HepG2 (cell line): ENCODE data around the gene SNAPC3. TPM values are rescaled to one million over a fixed set of nuclear protein-coding genes. Genes with fewer than 3 reads are reported as not detected.

Source experiments
- ATAC-seq: fragments of 200-7000 bp; cut with Tn5 transposase; 3 replicates; pipeline ENCODE4 v1.9.1; 2020; ENCODE audit warnings: mild to moderate bottlenecking, moderate library complexity
- BruUV-seq: library from RNA; stranded (reverse); fragments of 400-500 nt; replicated peaks from 2 replicates; lab custom pipeline; 2021; lab: Mats Ljungman, UMichigan
- CTCF ChIA-PET: fragments of 300-600 bp; formaldehyde crosslinking; extraction: SDS; loops from one replicate; lab custom pipeline; 2021; ENCODE audit warnings: low total read pairs, inconsistent platforms, low intra/inter-chr PET ratio; lab: Yijun Ruan, JAX
- POLR2A ChIA-PET: fragments of 350-600 bp; sonication (Branson Sonifier 250); formaldehyde crosslinking; loops from one replicate; lab custom pipeline; 2020; ENCODE audit warnings: antibody characterized with exemption, inconsistent platforms; lab: Yijun Ruan, JAX
- DNase-seq: peaks from one replicate; pipeline ENCODE4 v3.0.0-alpha.2; 2015; ENCODE audit warnings: low spot score
- FAIRE-seq: peaks from 3 replicates; lab custom pipeline; 2011; peaks lifted over from hg19 to GRCh38; lab: Jason Lieb, UNC
- H2AFZ ChIP-seq: one replicate; pipeline ENCODE4 v1.6.1; 2011; ENCODE audit warnings: low read length, inconsistent platforms
- H3K27ac ChIP-seq: fragments of 300-600 bp; 3 replicates; pipeline ENCODE4 v1.8.0; 2011; ENCODE audit warnings: mixed run types, mild to moderate bottlenecking, mixed read lengths, low read length, inconsistent platforms; ENCODE audit not compliant: insufficient read depth; ENCODE audit errors: extremely low read length
- H3K27me3 ChIP-seq, 2 experiments: fragments of 200-600 bp in 1 of 2; 2 replicates in 1 of 2; 3 replicates in 1 of 2; pipeline versions ENCODE4 v1.6.0 to v1.8.0; 2011; ENCODE audit warnings: low read length in 2 of 2, mild to moderate bottlenecking in 2 of 2, moderate library complexity in 2 of 2, inconsistent platforms in 1 of 2; ENCODE audit not compliant: insufficient read depth in 2 of 2, control insufficient read depth in 1 of 2
- H3K36me3 ChIP-seq, 2 experiments: fragments of 200-600 bp in 1 of 2; replicated peaks in 1 of 2; 2 replicates in 1 of 2; 3 replicates in 1 of 2; pipeline versions ENCODE4 v1.5.1 to v1.8.0; 2011; ENCODE audit warnings: low read length in 2 of 2, inconsistent platforms in 1 of 2; ENCODE audit not compliant: insufficient read depth in 2 of 2, control insufficient read depth in 1 of 2
- H3K4me1 ChIP-seq: 2 replicates; pipeline ENCODE4 v1.5.1; 2012; ENCODE audit warnings: low read length, inconsistent platforms; ENCODE audit not compliant: insufficient read depth
- H3K4me2 ChIP-seq: 2 replicates; pipeline ENCODE4 v1.6.0; 2011; ENCODE audit warnings: low read depth, low read length, inconsistent platforms
- H3K4me3 ChIP-seq, 3 experiments: fragments of 200-600 bp in 1 of 3; sonication (generic), shearing (Covaris generic) in 1 of 3; replicated peaks in 1 of 3; 2 replicates each; pipeline ENCODE4 v1.5.1; 2011 to 2016; ENCODE audit warnings: low read length in 3 of 3, inconsistent platforms in 2 of 3, low read depth in 2 of 3, mild to moderate bottlenecking in 2 of 3, control low read depth in 1 of 3, mixed read lengths in 1 of 3; ENCODE audit not compliant: insufficient read depth in 1 of 3
- H3K79me2 ChIP-seq: one replicate; pipeline ENCODE4 v1.6.1; 2011; ENCODE audit warnings: low read length, inconsistent platforms; ENCODE audit not compliant: insufficient read depth
- H3K9ac ChIP-seq: 2 replicates; pipeline ENCODE4 v1.6.0; 2011; ENCODE audit warnings: mild to moderate bottlenecking, low read depth, low read length, inconsistent platforms; ENCODE audit not compliant: insufficient read depth
- H3K9me3 ChIP-seq: 2 replicates; pipeline ENCODE4 v1.5.1; 2012; ENCODE audit warnings: mild to moderate bottlenecking, low read length
- H4K20me1 ChIP-seq: 2 replicates; pipeline ENCODE4 v1.6.0; 2011; ENCODE audit warnings: inconsistent platforms, mild to moderate bottlenecking, low read length, moderate library complexity; ENCODE audit not compliant: insufficient read depth
- ASH2L ChIP-seq: fragments of 300-600, 200-600 bp; sonication (generic); IDR thresholded peaks from 2 replicates; pipeline ENCODE4 v1.7.0; 2017; ENCODE audit warnings: low read depth, mild to moderate bottlenecking, moderate library complexity, mixed read lengths, low read length; ENCODE audit not compliant: insufficient read length
- FOXK2 ChIP-seq: fragments of 450-650 bp; IDR thresholded peaks from 2 replicates; pipeline ENCODE4 v1.6.1; 2016
- FOXO1 ChIP-seq: sonication (generic); formaldehyde crosslinking; IDR thresholded peaks from 2 replicates; pipeline ENCODE4 v1.4.0; 2020; ENCODE audit warnings: missing genetic modification reagents
- GPN1 ChIP-seq: sonication (generic); formaldehyde crosslinking; IDR thresholded peaks from 2 replicates; pipeline ENCODE4 v1.5.1; 2020; ENCODE audit warnings: missing genetic modification reagents, borderline replicate concordance
- KDM4B ChIP-seq: sonication (generic); formaldehyde crosslinking; IDR thresholded peaks from 2 replicates; pipeline ENCODE4 v1.4.0; 2020; ENCODE audit warnings: missing genetic modification reagents
- NBN ChIP-seq: fragments of 450-650 bp; conservative IDR thresholded peaks from 2 replicates; pipeline ENCODE4 v1.6.1; 2017
- NR2F6 ChIP-seq, 2 experiments: IDR thresholded peaks; 2 replicates each; pipeline ENCODE4 v1.6.1; 2016; ENCODE audit warnings: antibody characterized with exemption in 1 of 2, mild to moderate bottlenecking in 1 of 2
- PLRG1 ChIP-seq: fragments of 450-650 bp; conservative IDR thresholded peaks from 2 replicates; pipeline ENCODE4 v1.6.1; 2016
- TEAD2 ChIP-seq: sonication (generic); formaldehyde crosslinking; IDR thresholded peaks from 2 replicates; pipeline ENCODE4 v1.9.0; 2021; ENCODE audit warnings: missing genetic modification reagents
- ZBTB1 ChIP-seq: sonication (generic); formaldehyde crosslinking; IDR thresholded peaks from 2 replicates; pipeline ENCODE4 v1.4.0; 2020; ENCODE audit warnings: missing genetic modification reagents, borderline replicate concordance
- ZBTB8A ChIP-seq: sonication (generic); formaldehyde crosslinking; IDR thresholded peaks from 2 replicates; pipeline ENCODE4 v1.4.0; 2020; ENCODE audit warnings: mild to moderate bottlenecking, low read depth, missing genetic modification reagents, borderline replicate concordance
- ZNF232 ChIP-seq: sonication (generic); formaldehyde crosslinking; IDR thresholded peaks from 2 replicates; pipeline ENCODE4 v1.4.0; 2020; ENCODE audit warnings: missing genetic modification reagents, borderline replicate concordance
- ZNF44 ChIP-seq: sonication (generic); formaldehyde crosslinking; IDR thresholded peaks from 2 replicates; pipeline ENCODE4 v1.5.1; 2020; ENCODE audit warnings: mild to moderate bottlenecking, missing genetic modification reagents
- ZNF468 ChIP-seq: sonication (generic); formaldehyde crosslinking; IDR thresholded peaks from 2 replicates; pipeline ENCODE4 v1.8.0; 2022; ENCODE audit warnings: mild to moderate bottlenecking, moderate library complexity, missing genetic modification reagents
- ZNF549 ChIP-seq: sonication (generic); formaldehyde crosslinking; IDR thresholded peaks from 2 replicates; pipeline ENCODE4 v1.5.0; 2020; ENCODE audit warnings: missing genetic modification reagents
- WGBS: methylation state at CpG from one replicate; pipeline ENCODE4 v1.1.6; 2017; ENCODE audit warnings: low lambda C conversion rate; 5-methylcytosine and 5-hydroxymethylcytosine counted together
- in situ Hi-C: cut with HindIII; loops from 2 replicates; pipeline ENCODE4 v1.10.0; 2017; ENCODE audit warnings: low pct_unique_long_range_greater_than_20kb; ENCODE audit not compliant: extremely low pct_ligation_motif_present
- intact Hi-C: fragments of 100-400 bp; cut with micrococcal nuclease; formaldehyde crosslinking; loops from one replicate; pipeline ENCODE4 v1.10.0; 2022; ENCODE audit not compliant: unreplicated experiment
- polyA plus RNA-seq, 8 experiments: library from polyadenylated mRNA; depleted of rRNA in 3 of 8; stranded (reverse) in 7 of 8; unstranded in 1 of 8; fragments of >200 nt; fragmentation: Illumina TruSeq in 4 of 8; extraction: Trizol in 4 of 8; gene quantifications; 2 replicates each; pipeline versions ENCODE4 v1.2.1 to v1.2.3, GENCODE V29; 2011 to 2016; ENCODE audit warnings: low read depth in 4 of 8, missing spikeins in 1 of 8, mixed read lengths in 1 of 8; ENCODE audit not compliant: insufficient read depth in 1 of 8
- total RNA-seq, 5 experiments: library from RNA; depleted of rRNA; stranded (reverse); fragments of >200 nt; fragmentation: Illumina TruSeq; extraction: Trizol; gene quantifications; 2 replicates each; pipeline ENCODE4 v1.2.3, GENCODE V29; 2016; ENCODE audit warnings: low read depth in 1 of 5
- TF ChIP-seq, protein P1 (sequence below): IDR thresholded peaks from 2 replicates; pipeline ENCODE4 v1.6.1; 2012; ENCODE audit warnings: low read depth, low read length, improper control_type of control experiment

SNAPC3 gene
- total and polyA plus RNA-seq, 2 of the 13 experiments (the other 11 are each of a cell fraction or from before 2014, with no cell fraction given) = 25.6 to 26.0 TPM

DNA sequence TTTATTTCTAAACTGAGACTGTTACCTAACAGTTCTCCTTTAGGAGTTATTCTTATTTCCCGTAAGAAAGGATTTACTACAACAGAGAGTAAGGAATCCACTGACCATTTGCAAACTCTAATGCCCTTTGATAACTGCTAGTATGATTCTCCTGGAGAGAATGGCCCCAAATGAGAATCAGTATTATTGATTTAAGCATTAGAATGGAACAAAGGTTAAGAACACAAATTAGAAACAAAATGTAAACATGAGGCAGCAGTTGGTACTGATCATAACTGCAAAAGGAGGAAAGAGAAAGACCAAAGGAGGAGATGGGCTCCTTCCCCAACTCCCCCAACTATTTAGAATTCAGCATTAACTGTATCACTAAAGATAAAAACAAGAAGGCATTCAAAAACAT lies 57.4 kb downstream of the SNAPC3 start (continued):
- TF ChIP-seq, protein P1, sequence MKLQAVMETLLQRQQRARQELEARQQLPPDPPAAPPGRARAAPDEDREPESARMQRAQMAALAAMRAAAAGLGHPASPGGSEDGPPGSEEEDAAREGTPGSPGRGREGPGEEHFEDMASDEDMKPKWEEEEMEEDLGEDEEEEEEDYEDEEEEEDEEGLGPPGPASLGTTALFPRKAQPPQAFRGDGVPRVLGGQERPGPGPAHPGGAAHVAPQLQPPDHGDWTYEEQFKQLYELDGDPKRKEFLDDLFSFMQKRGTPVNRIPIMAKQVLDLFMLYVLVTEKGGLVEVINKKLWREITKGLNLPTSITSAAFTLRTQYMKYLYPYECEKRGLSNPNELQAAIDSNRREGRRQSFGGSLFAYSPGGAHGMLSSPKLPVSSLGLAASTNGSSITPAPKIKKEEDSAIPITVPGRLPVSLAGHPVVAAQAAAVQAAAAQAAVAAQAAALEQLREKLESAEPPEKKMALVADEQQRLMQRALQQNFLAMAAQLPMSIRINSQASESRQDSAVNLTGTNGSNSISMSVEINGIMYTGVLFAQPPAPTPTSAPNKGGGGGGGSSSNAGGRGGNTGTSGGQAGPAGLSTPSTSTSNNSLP = peak; percentile 59; the same call in 1 of the 2 replicates
- TF ChIP-seq ZNF468 (CRISPR knock-in tag) = no peak
- TF ChIP-seq ASH2L = peak; percentile 49
- 0 out of 2 replicates have a peak, but pooled peaks have one; percentile 15 for TF ChIP-seq NR2F6 (IDR thresholded peaks at IDR 0.05)
- no peak for TF ChIP-seq NR2F6 (CRISPR knock-in tag; IDR thresholded peaks at IDR 0.05)
- peak; percentile 24; the same call in 1 of the 2 replicates for TF ChIP-seq FOXK2
- TF ChIP-seq ZNF232 = no peak
- TF ChIP-seq, all 625 proteins: peak for 20

DNA sequence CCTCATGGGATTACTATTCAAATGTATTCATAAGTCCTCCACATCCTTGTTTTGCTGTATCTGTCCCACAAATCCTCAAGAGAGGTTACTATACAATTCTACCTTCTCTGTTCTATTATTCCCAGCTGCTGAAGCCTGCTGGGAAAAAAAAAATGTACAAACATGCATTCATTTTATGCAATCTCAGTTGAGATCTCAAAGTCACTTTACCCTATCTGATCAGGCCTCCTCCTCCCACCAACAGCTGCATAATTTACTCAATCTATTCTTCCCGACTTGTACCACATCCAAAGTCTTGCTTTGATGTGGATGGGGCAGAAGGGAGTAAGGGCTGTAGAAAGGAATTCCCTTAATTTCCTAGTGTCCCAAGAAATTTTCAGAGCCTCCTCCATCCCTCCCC lies 59.5 kb downstream of the SNAPC3 start:
- DNase-seq (no peak), FAIRE-seq (no peak), ATAC-seq (no peak)
- ChIA-PET CTCF (no interaction called here), POLR2A (no interaction called here)
- Histone ChIP-seq H3K9me3 (no peaks in the 10 kb centered on the region), H3K4me1 (peaks cover 15% of the 10 kb centered on the region), H3K4me2 (no peak overlapping the region), H3K79me2 (no peaks in the 10 kb centered on the region), H4K20me1 (0 out of 2 replicates have a peak, but pooled peaks cover 2% of the 10 kb centered on the region), H3K4me3 (no peak overlapping the region), H3K36me3 (peaks cover 0 to 18% of the 10 kb centered on the region in 2 experiments; a peak in 1 of 5 replicates), H2AFZ (no peak overlapping the region), H3K27me3 (no peaks in the 10 kb centered on the region), H3K9ac (no peak overlapping the region), H3K27ac (no peak overlapping the region)
- no TSS peak for BruUV-seq
- 82% methylated on average over 1 of the region's 1 CpG for WGBS
- in situ Hi-C loops (no loop called here), intact Hi-C loops (no loop called here)
- TF ChIP-seq TEAD2 (CRISPR knock-in tag) (no peak), ZBTB8A (CRISPR knock-in tag) (no peak), ZNF44 (no peak), ZNF549 (CRISPR knock-in tag) (no peak), KDM4B (CRISPR knock-in tag) (no peak), FOXO1 (CRISPR knock-in tag) (no peak), NBN (no peak), ZBTB1 (CRISPR knock-in tag) (no peak), PLRG1 (no peak), GPN1 (CRISPR knock-in tag) (no peak)
